ENCODE results near the gene SLC35E2B.
"Not testable (repeated sequence)": the region's sequence is repeated elsewhere in the genome, so short reads cannot be mapped to it uniquely, and the experiment has no call there.

The SLC35E2B gene

GRCh38 chr1:1692714-1693647, at the start of gene SLC35E2B:
Gene SLC35E2B, minus strand, starts transcription at chr1:1692795. Its CDS starts 16,096 bp downstream, at chr1:1676699.
- peak; percentile 48 for DNase-seq (ENCODE audit: low read depth)

- peak; percentile 74 for DNase-seq (ENCODE audit: low read depth)
Measured at GRCh38 chr1:1741013-1741412, 48.4 kb upstream of the SLC35E2B start.

- DNase-seq (ENCODE audit: low read depth): not testable (repeated sequence)
Measured at GRCh38 chr1:1738799-1739337, 46.3 kb upstream of the SLC35E2B start.

- DNase-seq (ENCODE audit: low read depth): not testable (repeated sequence)
Measured at GRCh38 chr1:1737675-1738590, 45.3 kb upstream of the SLC35E2B start.

GRCh38 chr1:1732381-1732780, 39.8 kb upstream of the SLC35E2B start:
- no peak for DNase-seq (ENCODE audit: low read depth)

GRCh38 chr1:1730870-1731269, 38.3 kb upstream of the SLC35E2B start:
- no peak for DNase-seq (ENCODE audit: low read depth)

- DNase-seq (ENCODE audit: low read depth): not testable (repeated sequence)
Measured at GRCh38 chr1:1730230-1730629, 37.6 kb upstream of the SLC35E2B start.

- DNase-seq (ENCODE audit: low read depth): not testable (repeated sequence)
Measured at GRCh38 chr1:1729116-1729816, 36.7 kb upstream of the SLC35E2B start.

- not testable (repeated sequence) for DNase-seq (ENCODE audit: low read depth)
Measured at GRCh38 chr1:1728308-1729005, 35.9 kb upstream of the SLC35E2B start.

- DNase-seq (ENCODE audit: low read depth): not testable (repeated sequence)
Measured at GRCh38 chr1:1727131-1727651, 34.6 kb upstream of the SLC35E2B start.

- not testable (repeated sequence) for DNase-seq (ENCODE audit: low read depth)
Measured at GRCh38 chr1:1726088-1726487, 33.5 kb upstream of the SLC35E2B start.

GRCh38 chr1:1724035-1724864, 31.7 kb upstream of the SLC35E2B start, which contains the start of gene CDK11A:
Gene CDK11A, minus strand, starts transcription at chr1:1724357. Its CDS starts 1,539 bp downstream, at chr1:1722818.
- peak; percentile 100 for DNase-seq (ENCODE audit: low read depth)

GRCh38 chr1:1721201-1721600, 28.6 kb upstream of the SLC35E2B start:
- no peak for DNase-seq (ENCODE audit: low read depth)

GRCh38 chr1:1715109-1715883, 22.7 kb upstream of the SLC35E2B start:
- DNase-seq (ENCODE audit: low read depth): not testable (repeated sequence)

- DNase-seq (ENCODE audit: low read depth): not testable (repeated sequence)
Measured at GRCh38 chr1:1707897-1708296, 15.3 kb upstream of the SLC35E2B start.

- not testable (repeated sequence) for DNase-seq (ENCODE audit: low read depth)
Measured at GRCh38 chr1:1707241-1707640, 14.6 kb upstream of the SLC35E2B start.

- DNase-seq (ENCODE audit: low read depth): not testable (repeated sequence)
Measured at GRCh38 chr1:1705623-1706022, 13.0 kb upstream of the SLC35E2B start.

GRCh38 chr1:1704284-1704957, 11.8 kb upstream of the SLC35E2B start:
- DNase-seq (ENCODE audit: low read depth): not testable (repeated sequence)
